Lower leg skin (tissue), 4 donors: ENCODE data around the gene NPW. TPM values are rescaled to one million over a fixed set of nuclear protein-coding genes. Genes with fewer than 3 reads are reported as not detected.

ENCODE experiments used
- DNase-seq, 2 donors: peaks; one replicate each; pipeline ENCODE4 v3.0.0-alpha.2; 2019; ENCODE audit warnings: low spot score in 2 of 2
- H3K4me3 ChIP-seq: fragments of 200-600 bp; sonication (generic); 2 replicates; pipeline ENCODE4 v1.5.1; 2017; ENCODE audit warnings: mild to moderate bottlenecking, low read depth; ENCODE audit not compliant: poor library complexity, severe bottlenecking
- CTCF ChIP-seq, 3 donors: fragments of 450-650 bp; IDR thresholded peaks; one replicate each; pipeline ENCODE4 v1.5.1; 2016; ENCODE audit warnings: antibody characterized with exemption in 3 of 3, mild to moderate bottlenecking in 3 of 3, moderate library complexity in 2 of 3
- POLR2A ChIP-seq, 2 donors: fragments of 450-650 bp; IDR thresholded peaks; one replicate each; pipeline ENCODE4 v1.6.1; 2016 to 2017; ENCODE audit warnings: antibody characterized with exemption in 2 of 2, mild to moderate bottlenecking in 1 of 2, moderate library complexity in 1 of 2
- WGBS, 2 donors: methylation state at CpG; one replicate each; pipeline ENCODE4 v1.1.5; 2018; 5-methylcytosine and 5-hydroxymethylcytosine counted together
- intact Hi-C: fragments of 100-400 bp; cut with DNase I; formaldehyde crosslinking; loops from one replicate; pipeline ENCODE4 v1.15.0; 2023; ENCODE audit warnings: low total_unique reads
- total RNA-seq, 4 donors: library from RNA; depleted of rRNA; stranded (reverse); fragments of >200 nt; gene quantifications; one replicate each; pipeline ENCODE4 v1.1.0, GENCODE V29; 2016

NPW gene
- total RNA-seq, 4 donors from 2014 or later, result 0.38 to 3.9 (median 1.6) TPM; not detected in 1

GRCh38 chr16:1998852-1999801 is 20.5 kb upstream of the NPW start:
- no peak for TF ChIP-seq POLR2A (IDR thresholded peaks at IDR 0.05)
- no peak for TF ChIP-seq CTCF (IDR thresholded peaks at IDR 0.05)
- intact Hi-C loops, result no loop called here
- WGBS, 2 donors, result 91% methylated on average over 17 to 24 of the region's 39 CpGs
- no peak overlapping the region for H3K4me3 ChIP-seq
- no peak for DNase-seq

GRCh38 chr16:1999866-2000514 is 19.6 kb upstream of the NPW start:
- H3K4me3 ChIP-seq, result no peak overlapping the region
- WGBS, 2 donors, result 74 to 86% methylated on average over 18 to 28 of the region's 28 CpGs
- TF ChIP-seq CTCF (IDR thresholded peaks at IDR 0.05) (no peak), POLR2A (IDR thresholded peaks at IDR 0.05) (no peak)
- DNase-seq, result no peak
- intact Hi-C loops, result no loop called here

- no peak for DNase-seq
These were observed 18.6 kb upstream of the NPW start for GRCh38 chr16:2001035-2001434.

DNA sequence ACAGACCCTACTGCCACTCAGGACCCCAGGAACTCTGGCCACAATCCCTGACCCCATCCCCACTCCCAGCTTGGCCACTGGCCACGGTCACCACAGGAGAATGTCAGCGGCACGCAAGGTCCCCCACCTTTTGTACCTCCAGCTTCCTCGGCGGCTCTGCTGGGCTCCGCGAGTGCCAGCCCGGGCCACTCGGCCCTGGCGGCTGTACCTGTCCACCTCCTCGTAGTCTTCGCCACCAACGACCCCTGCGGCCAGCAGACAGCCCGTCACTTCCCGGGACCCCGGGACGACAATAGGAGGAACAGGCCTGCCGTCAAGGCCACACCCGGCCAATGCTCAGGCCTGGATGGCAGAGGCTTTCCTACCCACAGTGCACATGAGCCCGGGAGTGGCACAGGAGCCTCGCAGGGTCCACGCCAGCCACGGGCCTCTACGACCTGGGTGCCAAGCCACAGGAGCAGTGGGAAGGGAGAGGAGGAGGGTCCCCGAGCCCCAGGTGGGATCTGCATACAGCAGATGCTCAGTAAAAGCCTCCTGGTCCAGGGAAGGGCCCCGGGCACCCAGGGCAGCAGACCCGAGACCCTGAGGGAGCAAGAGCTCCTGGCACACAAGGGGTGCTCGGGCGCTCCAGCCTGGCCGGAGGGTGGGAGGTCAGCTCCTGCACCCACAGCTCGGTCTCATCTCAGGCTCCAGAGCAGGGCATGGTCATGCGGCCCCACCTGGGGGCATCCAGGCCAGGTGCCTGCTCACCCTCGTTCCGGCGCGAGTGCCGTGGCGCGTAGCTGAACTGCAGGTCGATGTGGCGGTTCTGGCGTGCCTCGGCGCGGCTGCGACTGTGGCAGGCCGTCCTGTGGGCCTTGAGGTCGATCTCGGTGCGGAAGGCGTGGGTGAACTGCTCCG is 17.9 kb upstream of the NPW start:
- no peak for TF ChIP-seq POLR2A (IDR thresholded peaks at IDR 0.05)
- no peak for TF ChIP-seq CTCF (IDR thresholded peaks at IDR 0.05)
- no peak for DNase-seq
- intact Hi-C loops, result no loop called here
- 96 to 97% methylated on average over 47 to 50 of the region's 53 CpGs for WGBS, 2 donors
- H3K4me3 ChIP-seq, result no peak overlapping the region

More at GRCh38 chr16:2001035-2001434, 18.6 kb upstream of the NPW start:
- TF ChIP-seq CTCF (IDR thresholded peaks at IDR 0.05), result no peak
- no peak for TF ChIP-seq POLR2A (IDR thresholded peaks at IDR 0.05)
- no peak overlapping the region for H3K4me3 ChIP-seq
- 94 to 97% methylated on average over 19 of the region's 19 CpGs for WGBS, 2 donors
- intact Hi-C loops, result no loop called here

DNA sequence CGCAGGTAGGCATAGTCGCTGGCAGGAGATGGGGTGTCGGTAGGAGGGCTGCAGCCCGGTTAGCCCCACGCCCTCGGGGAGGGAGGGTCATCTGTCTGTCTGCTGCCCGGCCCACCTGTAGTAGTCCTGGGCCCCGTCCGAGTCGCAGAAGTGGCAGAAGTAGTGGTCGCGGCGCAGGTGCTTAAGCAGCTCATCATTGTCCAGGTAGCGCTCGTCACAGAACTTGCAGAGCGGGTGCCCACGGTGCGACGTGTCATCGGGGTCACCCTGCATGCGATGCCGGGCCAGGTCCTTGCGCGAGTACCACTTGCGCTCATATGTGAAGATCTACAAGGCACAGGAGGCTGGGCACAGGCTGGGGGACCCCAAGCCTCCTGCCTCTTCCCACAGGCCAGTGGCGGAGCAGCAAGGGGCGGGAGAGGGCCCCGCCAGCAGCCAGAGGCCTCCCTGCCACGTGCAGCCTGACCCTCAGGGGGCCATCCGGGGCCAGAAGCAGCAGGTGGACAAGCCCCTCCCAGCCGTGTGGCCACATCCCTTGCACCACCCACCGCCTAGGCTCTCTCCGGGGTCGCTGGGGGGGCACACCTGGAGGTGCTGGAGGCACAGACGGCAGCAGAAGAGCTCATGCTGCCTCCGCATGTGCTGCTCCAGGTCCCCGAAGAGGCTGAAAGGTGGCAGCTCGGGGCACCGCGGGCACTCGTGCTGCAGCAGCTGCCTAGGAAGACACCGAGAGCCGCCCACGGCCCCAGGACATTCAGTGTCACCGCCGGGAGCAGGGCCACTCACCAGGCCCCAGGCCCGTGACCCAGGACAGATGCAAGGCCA is 17.0 kb upstream of the NPW start:
- no peak for TF ChIP-seq CTCF (IDR thresholded peaks at IDR 0.05)
- TF ChIP-seq POLR2A (IDR thresholded peaks at IDR 0.05), result no peak
- H3K4me3 ChIP-seq, result no peak overlapping the region
- 89 to 91% methylated on average over 23 of the region's 47 CpGs for WGBS, 2 donors
- DNase-seq, result no peak
- intact Hi-C loops, result no loop called here
